Esophagus muscularis mucosa (tissue), 4 donors: ENCODE results near the gene KRTAP1-4.

Source experiments
- EP300 ChIP-seq: sonication (generic); formaldehyde crosslinking; IDR thresholded peaks from one replicate; pipeline ENCODE4 v1.6.1; 2017; ENCODE audit warnings: antibody characterized with exemption
- POLR2A ChIP-seq: fragments of 450-650 bp; IDR thresholded peaks from one replicate; pipeline ENCODE4 v1.6.1; 2017; ENCODE audit warnings: antibody characterized with exemption, moderate library complexity, mild to moderate bottlenecking, low read depth
- POLR2AphosphoS5 ChIP-seq, 2 donors: sonication (generic); formaldehyde crosslinking; IDR thresholded peaks; one replicate each; pipeline ENCODE4 v1.6.1; 2017; ENCODE audit warnings: antibody characterized with exemption in 2 of 2
- TF ChIP-seq, protein P1 (sequence below), 3 experiments: fragments of 200-600 bp in 2 of 3; fragments of 450-650 bp in 1 of 3; sonication (generic) in 2 of 3; IDR thresholded peaks; one replicate each; pipeline ENCODE4 v1.5.1; 2017 to 2019; ENCODE audit warnings: antibody characterized with exemption in 3 of 3, mild to moderate bottlenecking in 2 of 3, moderate library complexity in 1 of 3

DNA sequence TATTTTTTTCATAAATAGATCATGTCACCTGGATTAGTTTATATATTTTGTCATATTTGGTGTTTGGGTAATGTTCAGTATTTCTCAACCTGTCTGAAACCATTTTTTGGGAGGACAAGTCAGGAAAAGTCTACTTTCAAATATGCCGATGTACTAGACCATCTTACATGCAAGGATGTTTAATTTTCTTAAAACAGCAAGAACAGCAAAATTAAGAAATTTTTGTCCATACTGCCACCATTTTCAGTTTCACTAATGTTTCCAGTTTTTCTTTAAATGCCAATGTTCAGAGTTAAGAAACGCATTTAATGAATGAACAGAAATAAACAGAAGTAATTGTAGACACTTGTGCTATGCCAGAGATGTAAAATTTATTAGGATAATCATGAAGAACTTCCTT, 36.9 kb downstream of the KRTAP1-4 start:
- TF ChIP-seq, protein P1, sequence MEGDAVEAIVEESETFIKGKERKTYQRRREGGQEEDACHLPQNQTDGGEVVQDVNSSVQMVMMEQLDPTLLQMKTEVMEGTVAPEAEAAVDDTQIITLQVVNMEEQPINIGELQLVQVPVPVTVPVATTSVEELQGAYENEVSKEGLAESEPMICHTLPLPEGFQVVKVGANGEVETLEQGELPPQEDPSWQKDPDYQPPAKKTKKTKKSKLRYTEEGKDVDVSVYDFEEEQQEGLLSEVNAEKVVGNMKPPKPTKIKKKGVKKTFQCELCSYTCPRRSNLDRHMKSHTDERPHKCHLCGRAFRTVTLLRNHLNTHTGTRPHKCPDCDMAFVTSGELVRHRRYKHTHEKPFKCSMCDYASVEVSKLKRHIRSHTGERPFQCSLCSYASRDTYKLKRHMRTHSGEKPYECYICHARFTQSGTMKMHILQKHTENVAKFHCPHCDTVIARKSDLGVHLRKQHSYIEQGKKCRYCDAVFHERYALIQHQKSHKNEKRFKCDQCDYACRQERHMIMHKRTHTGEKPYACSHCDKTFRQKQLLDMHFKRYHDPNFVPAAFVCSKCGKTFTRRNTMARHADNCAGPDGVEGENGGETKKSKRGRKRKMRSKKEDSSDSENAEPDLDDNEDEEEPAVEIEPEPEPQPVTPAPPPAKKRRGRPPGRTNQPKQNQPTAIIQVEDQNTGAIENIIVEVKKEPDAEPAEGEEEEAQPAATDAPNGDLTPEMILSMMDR (IDR thresholded peaks at IDR 0.05), result no peak
- TF ChIP-seq POLR2A, result no peak
- no peak for TF ChIP-seq EP300
- no peak for TF ChIP-seq POLR2AphosphoS5 (IDR thresholded peaks at IDR 0.05)
